Uterus (tissue), 2 donors: ENCODE data around the gene SESTD1.

ENCODE experiments used
- POLR2A ChIP-seq, 2 donors: fragments of 450-650 bp; IDR thresholded peaks; one replicate each; pipeline ENCODE4 v1.6.1; 2016; ENCODE audit warnings: antibody characterized with exemption in 2 of 2, mild to moderate bottlenecking in 1 of 2, moderate library complexity in 1 of 2
- TF ChIP-seq, protein P1 (sequence below), 4 experiments: fragments of 200-600 bp in 2 of 4; fragments of 450-650 bp in 2 of 4; sonication (generic) in 2 of 4; IDR thresholded peaks; one replicate each; pipeline ENCODE4 v1.5.1; 2016 to 2019; ENCODE audit warnings: antibody characterized with exemption in 4 of 4, mild to moderate bottlenecking in 2 of 4, moderate library complexity in 1 of 4

DNA sequence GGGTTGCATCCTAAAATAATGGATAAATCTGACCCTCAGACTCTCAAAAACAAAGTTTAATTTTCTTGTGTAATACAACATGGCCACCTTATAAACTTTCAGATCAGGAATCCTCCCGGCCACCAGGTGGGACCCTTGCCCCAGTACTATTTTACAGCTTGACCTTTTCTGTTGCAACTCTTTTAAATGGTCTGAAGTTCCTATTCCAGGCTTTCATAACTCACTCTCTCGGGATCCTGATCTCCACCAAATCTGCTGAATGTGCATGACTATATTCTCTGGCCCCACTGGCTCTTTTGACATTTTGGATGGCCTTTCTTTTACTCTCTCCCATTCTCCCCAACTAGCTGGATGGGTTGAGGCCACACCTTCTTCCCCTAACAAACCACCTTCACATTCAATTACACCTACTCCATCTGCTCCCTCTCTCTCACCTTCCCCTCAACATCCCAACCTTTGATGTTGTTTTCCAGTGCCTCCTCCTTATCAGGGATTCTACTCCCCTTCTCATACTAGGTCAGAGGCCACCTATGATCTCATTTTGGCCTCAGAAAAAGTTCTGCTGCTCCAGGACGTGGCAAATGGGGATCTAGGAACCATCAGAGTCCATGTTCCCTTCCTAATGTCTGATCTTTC is 70.8 kb downstream of the SESTD1 start:
- TF ChIP-seq, protein P1, sequence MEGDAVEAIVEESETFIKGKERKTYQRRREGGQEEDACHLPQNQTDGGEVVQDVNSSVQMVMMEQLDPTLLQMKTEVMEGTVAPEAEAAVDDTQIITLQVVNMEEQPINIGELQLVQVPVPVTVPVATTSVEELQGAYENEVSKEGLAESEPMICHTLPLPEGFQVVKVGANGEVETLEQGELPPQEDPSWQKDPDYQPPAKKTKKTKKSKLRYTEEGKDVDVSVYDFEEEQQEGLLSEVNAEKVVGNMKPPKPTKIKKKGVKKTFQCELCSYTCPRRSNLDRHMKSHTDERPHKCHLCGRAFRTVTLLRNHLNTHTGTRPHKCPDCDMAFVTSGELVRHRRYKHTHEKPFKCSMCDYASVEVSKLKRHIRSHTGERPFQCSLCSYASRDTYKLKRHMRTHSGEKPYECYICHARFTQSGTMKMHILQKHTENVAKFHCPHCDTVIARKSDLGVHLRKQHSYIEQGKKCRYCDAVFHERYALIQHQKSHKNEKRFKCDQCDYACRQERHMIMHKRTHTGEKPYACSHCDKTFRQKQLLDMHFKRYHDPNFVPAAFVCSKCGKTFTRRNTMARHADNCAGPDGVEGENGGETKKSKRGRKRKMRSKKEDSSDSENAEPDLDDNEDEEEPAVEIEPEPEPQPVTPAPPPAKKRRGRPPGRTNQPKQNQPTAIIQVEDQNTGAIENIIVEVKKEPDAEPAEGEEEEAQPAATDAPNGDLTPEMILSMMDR (IDR thresholded peaks at IDR 0.05), result no peak
- TF ChIP-seq POLR2A (IDR thresholded peaks at IDR 0.05), result no peak
